ENCODE results near the gene SKI.

Gene SKI

GRCh38 chr1:2337501-2337900 is 109.4 kb downstream of the SKI start:
- DNase-seq (ENCODE audit: low read depth in 2 of 2), result no peak

- DNase-seq (ENCODE audit: low read depth in 2 of 2), result no peak
These were observed 111.3 kb downstream of the SKI start for GRCh38 chr1:2339206-2340085.

GRCh38 chr1:2340086-2340917 is 112.2 kb downstream of the SKI start:
- DNase-seq (ENCODE audit: low read depth in 2 of 2), result no peak

GRCh38 chr1:2340918-2341254 is 112.8 kb downstream of the SKI start:
- DNase-seq (ENCODE audit: low read depth in 2 of 2), result no peak

- DNase-seq (ENCODE audit: low read depth in 2 of 2), result no peak
These were observed 113.7 kb downstream of the SKI start for GRCh38 chr1:2341706-2342383.

GRCh38 chr1:2342384-2343022 is 114.4 kb downstream of the SKI start:
- no peak for DNase-seq (ENCODE audit: low read depth in 2 of 2)

GRCh38 chr1:2343023-2343935 is 115.2 kb downstream of the SKI start:
- no peak for DNase-seq (ENCODE audit: low read depth in 2 of 2)

DNA sequence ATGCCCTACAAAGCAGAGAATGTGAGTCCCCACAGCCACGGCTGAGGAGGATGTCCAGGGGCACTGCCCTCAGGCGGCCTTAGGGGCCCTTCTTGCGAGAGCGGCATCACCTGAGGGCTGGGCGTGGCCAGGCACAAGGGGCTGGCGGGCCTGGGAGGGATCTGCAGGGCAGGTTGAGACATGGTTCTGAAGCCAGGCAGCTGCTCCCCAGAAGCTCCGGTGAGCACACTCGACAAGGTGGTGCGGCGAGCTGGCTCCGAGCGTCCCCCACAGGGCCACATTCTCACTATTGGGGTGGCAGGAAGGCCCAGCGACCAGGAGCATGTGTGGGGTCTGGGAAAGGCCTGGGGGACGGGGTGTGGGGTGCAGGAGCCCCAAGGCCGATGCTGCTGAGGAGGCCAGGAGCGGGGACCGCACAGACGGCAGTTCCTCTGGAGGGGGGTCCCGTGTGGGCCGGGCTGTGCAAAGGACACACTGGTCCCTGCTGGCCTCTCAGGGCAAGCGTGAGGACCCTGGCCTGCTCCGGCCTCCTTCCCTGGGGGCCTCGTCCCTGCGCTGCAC is 116.1 kb downstream of the SKI start:
- no peak for DNase-seq (ENCODE audit: low read depth in 2 of 2)

- DNase-seq (ENCODE audit: low read depth in 2 of 2), result no peak
These were observed 116.7 kb downstream of the SKI start for GRCh38 chr1:2344744-2345296.

DNA sequence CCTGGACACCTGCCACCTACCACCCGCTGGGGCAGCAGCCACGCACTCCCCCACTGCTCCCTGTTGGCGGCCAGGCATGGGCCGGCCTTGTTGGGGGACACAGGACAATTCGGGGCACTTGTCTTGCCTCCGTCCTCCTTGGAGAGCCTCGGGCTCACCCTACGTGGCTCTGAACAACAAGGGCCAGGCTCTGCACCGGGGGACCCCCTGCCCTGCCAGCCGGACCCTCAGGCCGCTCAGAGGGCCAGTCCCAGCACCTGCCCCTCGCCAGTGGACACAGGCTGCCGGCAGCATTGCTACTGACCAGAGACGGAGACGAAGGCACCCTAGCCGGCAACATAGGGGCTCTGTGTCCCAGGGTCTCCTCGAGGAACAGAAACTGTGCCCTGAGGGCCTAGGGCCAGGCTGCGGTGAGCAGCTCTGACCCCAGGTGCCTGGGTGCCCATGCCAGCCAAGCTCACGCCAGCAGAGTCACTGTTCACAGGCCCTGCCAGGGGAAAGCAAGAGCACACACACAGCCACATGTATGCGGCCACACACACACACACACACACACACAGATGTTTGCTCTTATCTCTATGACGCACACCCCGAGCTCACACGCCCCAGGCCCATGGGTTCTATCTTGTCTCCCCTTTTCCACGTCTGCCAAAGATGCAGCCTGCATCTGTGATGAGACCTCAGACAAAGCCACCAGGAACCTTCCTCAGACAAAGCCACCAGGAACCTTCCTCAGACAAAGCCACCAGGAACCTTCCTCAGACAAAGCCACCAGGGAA is 117.4 kb downstream of the SKI start:
- no peak for DNase-seq (ENCODE audit: low read depth in 2 of 2)

DNA sequence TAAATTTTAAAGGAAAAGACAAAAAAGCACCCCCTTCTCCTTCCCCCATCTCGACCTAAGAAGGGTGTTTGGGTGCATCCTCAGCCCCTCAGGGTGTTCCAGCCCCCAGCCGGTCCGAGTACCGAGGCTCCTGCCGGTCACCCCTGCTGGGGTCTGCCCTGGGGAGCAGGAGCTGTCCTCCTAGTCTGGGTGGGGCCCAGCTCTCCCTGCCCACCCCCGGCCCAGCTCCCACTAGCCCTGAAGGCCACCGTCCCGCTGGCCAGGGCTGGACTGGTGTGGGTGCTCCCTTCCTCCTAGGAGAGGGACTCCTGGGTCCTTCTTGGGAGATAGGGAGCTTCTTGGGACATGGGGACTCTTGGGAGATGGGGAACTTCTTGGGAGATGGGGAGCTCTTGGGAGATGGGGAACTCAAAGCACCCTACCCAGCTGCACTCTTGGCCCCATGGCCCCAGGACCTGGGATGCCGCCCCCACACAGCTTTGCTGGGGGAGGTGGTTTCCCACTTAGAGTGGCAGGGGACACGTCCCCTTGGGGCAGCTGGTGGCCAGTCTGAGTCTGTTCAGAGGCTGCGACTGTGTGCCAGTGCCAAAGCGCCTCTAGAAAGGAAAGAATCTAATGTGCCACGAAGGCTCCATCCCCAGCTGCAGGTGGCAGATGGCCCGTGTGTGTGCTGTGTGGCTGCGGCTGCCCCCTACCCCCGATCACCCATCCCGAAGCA is 118.7 kb downstream of the SKI start:
- DNase-seq (ENCODE audit: low read depth in 2 of 2), result no peak

GRCh38 chr1:2347409-2347785 is 119.3 kb downstream of the SKI start:
- DNase-seq (ENCODE audit: low read depth in 2 of 2), result no peak

DNA sequence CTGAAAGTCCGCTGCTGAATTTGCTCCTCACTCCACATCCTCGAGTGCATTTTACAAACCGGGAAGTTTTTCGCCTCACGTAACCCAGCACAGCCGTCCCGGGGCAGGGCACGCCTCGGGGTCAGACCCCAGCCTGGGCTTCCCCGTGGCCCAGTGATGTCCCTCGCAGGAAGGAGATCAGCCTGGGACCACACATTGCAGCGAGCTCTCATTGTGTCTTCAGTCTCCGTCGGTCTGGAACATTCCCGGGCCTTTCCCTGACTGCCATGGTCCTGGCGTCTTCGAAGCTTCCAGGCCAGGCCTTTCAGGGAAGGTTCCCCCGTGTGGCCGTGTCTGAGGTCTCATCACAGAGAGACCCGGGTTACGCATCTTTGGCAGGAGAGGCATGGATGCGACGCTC is 119.8 kb downstream of the SKI start:
- DNase-seq (ENCODE audit: low read depth in 2 of 2), result no peak

DNA sequence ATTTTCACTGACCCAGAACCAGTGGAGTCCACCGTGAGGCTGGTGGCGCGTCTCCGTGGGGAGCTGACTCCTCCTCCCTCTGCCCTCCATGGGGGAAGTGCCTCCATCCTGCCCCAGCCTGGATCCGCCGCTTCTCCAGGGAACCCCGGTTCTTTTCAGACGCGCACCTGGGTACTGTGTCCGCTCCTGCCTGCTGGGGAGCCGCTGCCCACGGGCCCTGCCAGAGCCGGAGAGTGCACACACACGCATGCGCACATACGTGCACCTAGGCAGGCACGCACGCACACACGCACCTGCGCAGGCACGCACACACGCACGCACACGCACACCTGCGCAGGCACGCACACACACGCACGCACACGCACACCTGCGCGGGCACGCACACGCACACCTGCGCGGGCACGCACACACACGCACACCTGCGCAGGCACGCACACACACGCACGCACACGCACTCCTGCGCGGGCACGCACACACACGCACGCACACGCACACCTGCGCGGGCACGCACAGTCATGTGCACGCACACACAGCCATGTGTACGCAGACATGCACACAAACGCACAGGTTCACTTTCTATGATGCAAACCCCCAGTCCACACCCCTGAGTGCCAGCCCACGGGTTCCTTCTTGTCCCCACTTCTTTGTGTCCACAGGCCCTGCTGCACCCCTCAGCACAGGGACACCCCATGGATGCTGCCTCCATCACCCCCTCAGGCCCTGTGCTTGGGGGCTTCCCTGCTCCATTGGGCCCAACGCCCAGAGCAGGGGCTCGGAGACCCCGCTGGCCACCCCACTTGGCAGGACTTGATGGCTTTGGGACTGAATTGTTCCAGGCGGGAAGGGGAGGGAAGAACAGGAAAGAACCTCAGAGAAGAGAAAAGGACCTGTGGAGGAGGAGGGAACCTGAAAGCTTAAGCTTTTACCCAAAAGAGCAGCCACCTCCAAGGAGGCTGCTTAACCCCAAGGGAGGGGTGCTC is 120.5 kb downstream of the SKI start:
- no peak for DNase-seq (ENCODE audit: low read depth in 2 of 2)

GRCh38 chr1:2349806-2350205 is 121.7 kb downstream of the SKI start:
- DNase-seq (ENCODE audit: low read depth in 2 of 2), result no peak

DNA sequence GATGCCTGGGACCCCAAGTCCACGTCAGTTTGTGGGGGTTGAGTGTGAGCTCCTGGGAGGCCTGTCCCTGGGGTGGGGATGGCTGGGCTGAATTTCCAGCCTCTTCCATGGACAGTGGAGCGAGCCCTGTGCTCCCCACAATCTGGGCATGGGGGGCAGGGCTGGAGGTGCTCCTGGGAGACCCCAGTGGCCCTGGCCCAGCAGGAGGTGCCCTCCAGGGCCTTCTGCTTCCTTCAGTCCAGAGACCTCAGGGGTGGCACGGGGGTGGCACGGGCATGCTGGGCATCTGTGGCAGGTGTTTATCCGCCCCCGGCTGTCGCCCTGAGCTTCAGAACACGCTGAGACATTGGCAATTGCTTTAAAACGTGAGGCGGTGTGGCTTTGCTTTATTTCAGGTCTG is 122.4 kb downstream of the SKI start:
- no peak for DNase-seq (ENCODE audit: low read depth in 2 of 2)

DNA sequence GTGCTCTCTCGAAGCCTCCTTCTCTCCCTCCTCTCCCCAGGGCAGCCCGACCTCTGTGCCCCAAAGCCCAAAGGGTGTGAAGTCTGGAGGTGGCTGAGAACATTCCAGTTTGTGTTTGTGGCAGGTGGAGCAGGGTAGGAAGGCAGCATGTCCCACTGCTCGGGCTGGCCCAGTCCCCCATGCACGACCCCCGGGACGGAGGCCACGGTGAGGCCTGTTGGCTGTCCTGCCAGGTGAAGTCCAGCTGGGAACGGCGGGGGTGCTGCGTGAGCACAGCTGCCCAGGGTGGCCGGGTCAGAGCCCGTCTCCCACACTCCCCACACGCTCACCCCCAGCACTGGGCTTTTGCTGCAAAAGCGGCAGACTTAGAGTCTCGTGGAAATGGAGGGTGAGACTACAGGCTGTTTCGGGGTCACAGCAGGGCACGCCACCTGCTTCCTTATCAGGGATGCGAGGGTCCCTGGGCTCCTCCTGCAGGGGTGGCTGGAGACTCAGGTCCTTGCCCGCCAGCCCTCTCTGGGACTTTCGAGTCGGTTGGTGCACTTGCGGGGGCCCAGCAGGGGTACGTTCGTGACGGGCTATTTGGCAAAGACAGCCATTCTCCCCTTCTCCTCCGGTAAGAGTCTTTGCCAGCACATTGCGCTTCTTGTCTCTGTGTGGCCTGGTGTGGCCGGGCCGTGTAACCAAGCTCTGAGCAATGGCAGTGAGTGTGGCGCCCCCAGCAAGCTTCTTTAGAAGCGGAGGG is 123.0 kb downstream of the SKI start:
- no peak for DNase-seq (ENCODE audit: low read depth in 2 of 2)
